Left ventricle myocardium inferior (tissue), 1 donor: Measurements from ENCODE around the gene UMODL1. TPM values are rescaled to one million over a fixed set of nuclear protein-coding genes. Genes with fewer than 3 reads are reported as not detected.

ENCODE experiments used
- DNase-seq: peaks from one replicate; pipeline ENCODE4 v3.0.0-alpha.2; 2020
- H3K27ac ChIP-seq: fragments of 200-600 bp; replicated peaks from 2 replicates; pipeline ENCODE4 v1.8.0; 2021
- H3K27me3 ChIP-seq: fragments of 200-600 bp; 2 replicates; pipeline ENCODE4 v1.8.0; 2021; ENCODE audit warnings: low read depth
- H3K36me3 ChIP-seq: fragments of 200-600 bp; 2 replicates; pipeline ENCODE4 v1.8.0; 2021
- H3K4me1 ChIP-seq: fragments of 200-600 bp; 2 replicates; pipeline ENCODE4 v1.8.0; 2021
- H3K4me3 ChIP-seq: fragments of 200-600 bp; 2 replicates; pipeline ENCODE4 v1.8.0; 2021; ENCODE audit warnings: mild to moderate bottlenecking, moderate library complexity
- H3K9me3 ChIP-seq: fragments of 200-600 bp; replicated peaks from 2 replicates; pipeline ENCODE4 v1.8.0; 2021
- intact Hi-C: fragments of 100-400 bp; cut with micrococcal nuclease; formaldehyde crosslinking; loops from one replicate; pipeline ENCODE4 v1.11.0; 2022
- total RNA-seq: library from RNA; stranded (reverse); fragmentation: NEBNext Ultra II Directional; extraction: Animal tissue kit (Norgen Biotek cat#: 25700); gene quantifications from one replicate; pipeline ENCODE4 v1.2.1, GENCODE V29; 2021
- TF ChIP-seq, protein P1 (sequence below): fragments of 200-600 bp; IDR thresholded peaks from 2 replicates; pipeline ENCODE4 v1.8.0; 2021; ENCODE audit warnings: antibody characterized with exemption, mild to moderate bottlenecking, borderline replicate concordance
- donor health status: DM: no; HTN: yes; CAD: no; lungs with severe emphysema.

Gene UMODL1
- total RNA-seq, 1 donor from 2014 or later, result 0.08 TPM

DNA sequence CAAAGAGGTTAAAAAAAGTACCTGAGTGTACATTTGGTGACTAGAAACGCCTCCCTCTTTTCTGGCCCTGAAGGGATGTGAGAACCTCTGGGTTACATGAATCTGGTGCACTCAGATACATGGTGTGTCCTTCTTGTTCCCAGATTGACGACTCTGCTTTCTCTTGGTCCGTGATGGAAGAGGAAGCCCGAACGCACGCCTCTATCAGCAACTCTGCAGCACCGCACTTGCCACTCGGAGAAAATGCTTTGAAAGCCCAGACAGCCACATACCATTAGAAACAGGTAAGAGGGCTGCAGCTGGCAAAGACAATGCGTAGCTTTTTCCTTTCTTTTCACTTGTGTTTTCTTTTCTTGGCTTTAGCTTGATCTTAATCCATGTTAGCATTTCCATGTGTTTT, 39.9 kb upstream of the UMODL1 start:
- Histone ChIP-seq H3K27me3 (peaks cover 4% of the 10 kb centered on the region), H3K4me3 (no peak overlapping the region), H3K36me3 (no peaks in the 10 kb centered on the region), H3K27ac (no peak overlapping the region), H3K4me1 (peaks cover 11% of the 10 kb centered on the region), H3K9me3 (no peaks in the 10 kb centered on the region)
- intact Hi-C loops, result no loop called here
- TF ChIP-seq, protein P1, sequence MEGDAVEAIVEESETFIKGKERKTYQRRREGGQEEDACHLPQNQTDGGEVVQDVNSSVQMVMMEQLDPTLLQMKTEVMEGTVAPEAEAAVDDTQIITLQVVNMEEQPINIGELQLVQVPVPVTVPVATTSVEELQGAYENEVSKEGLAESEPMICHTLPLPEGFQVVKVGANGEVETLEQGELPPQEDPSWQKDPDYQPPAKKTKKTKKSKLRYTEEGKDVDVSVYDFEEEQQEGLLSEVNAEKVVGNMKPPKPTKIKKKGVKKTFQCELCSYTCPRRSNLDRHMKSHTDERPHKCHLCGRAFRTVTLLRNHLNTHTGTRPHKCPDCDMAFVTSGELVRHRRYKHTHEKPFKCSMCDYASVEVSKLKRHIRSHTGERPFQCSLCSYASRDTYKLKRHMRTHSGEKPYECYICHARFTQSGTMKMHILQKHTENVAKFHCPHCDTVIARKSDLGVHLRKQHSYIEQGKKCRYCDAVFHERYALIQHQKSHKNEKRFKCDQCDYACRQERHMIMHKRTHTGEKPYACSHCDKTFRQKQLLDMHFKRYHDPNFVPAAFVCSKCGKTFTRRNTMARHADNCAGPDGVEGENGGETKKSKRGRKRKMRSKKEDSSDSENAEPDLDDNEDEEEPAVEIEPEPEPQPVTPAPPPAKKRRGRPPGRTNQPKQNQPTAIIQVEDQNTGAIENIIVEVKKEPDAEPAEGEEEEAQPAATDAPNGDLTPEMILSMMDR, result no peak
- DNase-seq, result no peak

DNA sequence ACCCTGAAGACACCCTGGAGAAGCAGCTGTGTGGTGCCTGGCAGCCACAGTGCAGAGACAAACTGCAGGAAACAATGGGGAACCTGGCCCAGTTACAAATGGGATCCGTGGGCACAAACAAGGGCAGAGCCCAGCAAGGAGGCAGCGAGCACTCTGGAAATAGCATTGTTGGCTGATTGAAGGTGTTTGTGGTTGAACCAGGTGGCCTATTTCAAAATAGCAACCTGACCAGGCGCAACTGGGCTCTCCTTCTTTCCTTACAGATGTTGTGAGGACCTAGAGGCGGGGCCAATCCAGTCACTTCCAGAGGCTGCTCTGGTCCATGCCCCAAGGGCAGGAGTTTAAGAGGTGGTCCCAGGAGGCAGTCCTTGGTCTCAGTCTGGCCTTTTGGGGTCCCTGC, 39.3 kb upstream of the UMODL1 start:
- Histone ChIP-seq H3K9me3 (no peaks in the 10 kb centered on the region), H3K4me3 (no peak overlapping the region), H3K27me3 (peaks cover 4% of the 10 kb centered on the region), H3K4me1 (peaks cover 11% of the 10 kb centered on the region), H3K36me3 (no peaks in the 10 kb centered on the region), H3K27ac (no peak overlapping the region)
- DNase-seq, result no peak
- TF ChIP-seq, protein P1, result no peak
- intact Hi-C loops, result no loop called here

DNA sequence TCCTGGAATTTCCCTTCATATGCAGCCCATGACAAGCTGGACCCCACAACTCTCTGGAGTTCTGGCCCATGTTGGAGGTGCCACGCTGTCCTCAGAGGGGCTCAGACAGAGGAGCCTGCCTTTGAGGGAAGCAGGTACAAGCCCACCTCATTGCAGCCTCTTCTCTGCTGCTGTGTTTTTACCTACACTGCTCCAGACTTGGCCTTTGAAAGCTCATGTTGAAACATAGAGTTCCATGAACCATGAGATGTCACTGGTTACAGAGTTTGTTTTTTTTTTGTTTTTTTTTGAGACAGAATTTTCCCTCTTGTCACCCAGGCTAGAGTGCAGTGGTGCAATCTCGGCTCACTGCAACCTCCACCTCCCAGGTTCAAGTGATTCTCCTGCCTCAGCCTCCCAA, 38.9 kb upstream of the UMODL1 start:
- Histone ChIP-seq H3K4me1 (peaks cover 11% of the 10 kb centered on the region), H3K9me3 (no peaks in the 10 kb centered on the region), H3K4me3 (no peak overlapping the region), H3K36me3 (no peaks in the 10 kb centered on the region), H3K27me3 (peaks cover 4% of the 10 kb centered on the region), H3K27ac (no peak overlapping the region)
- intact Hi-C loops, result no loop called here
- no peak for DNase-seq
- TF ChIP-seq, protein P1, result no peak

DNA sequence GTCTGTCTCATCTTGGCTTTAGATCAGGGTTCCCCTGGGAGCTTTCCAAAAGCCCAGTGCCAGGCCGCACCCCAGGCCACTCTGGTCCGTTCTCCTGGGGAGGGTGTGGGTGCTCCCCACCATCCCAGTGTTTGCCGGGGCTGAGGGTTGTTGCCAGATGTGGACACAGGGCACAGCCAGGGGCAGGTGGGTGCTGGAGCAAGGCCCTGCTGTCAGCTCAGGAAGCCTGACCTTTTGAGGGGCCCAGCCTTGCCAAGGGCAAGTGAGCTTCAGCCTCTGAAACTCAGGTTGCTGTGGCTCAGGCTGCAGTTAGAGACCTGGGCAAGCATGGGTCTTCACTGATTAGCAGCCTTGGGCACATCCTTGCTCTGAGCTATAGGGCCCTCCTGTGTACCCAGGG, 38.1 kb upstream of the UMODL1 start:
- Histone ChIP-seq H3K36me3 (no peaks in the 10 kb centered on the region), H3K9me3 (no peaks in the 10 kb centered on the region), H3K27ac (no peak overlapping the region), H3K4me1 (peaks cover 9% of the 10 kb centered on the region), H3K27me3 (peaks cover 4% of the 10 kb centered on the region), H3K4me3 (no peak overlapping the region)
- intact Hi-C loops, result no loop called here
- TF ChIP-seq, protein P1, result no peak
- no peak for DNase-seq

DNA sequence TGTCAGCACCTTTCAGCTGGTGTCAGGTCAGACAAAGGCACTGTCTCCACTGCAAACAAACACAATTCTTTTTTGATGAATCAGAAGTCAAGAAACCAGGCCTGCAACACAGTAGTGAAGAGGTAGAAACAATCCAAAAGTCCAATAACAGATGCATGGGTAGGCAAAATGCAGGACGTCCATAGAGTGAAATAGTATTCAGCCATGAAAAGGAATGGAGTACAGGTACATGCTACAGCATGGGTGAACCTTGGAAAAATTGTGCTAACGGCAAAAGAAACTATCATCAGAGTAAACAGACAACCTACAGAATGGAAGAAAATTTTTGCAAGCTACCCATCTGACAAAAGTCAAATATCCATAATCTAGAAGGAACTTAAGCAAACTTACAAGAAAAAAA, 34.8 kb upstream of the UMODL1 start:
- DNase-seq, result no peak
- intact Hi-C loops, result no loop called here
- Histone ChIP-seq H3K9me3 (no peaks in the 10 kb centered on the region), H3K4me3 (no peak overlapping the region), H3K36me3 (no peaks in the 10 kb centered on the region), H3K27ac (no peak overlapping the region), H3K27me3 (peaks cover 11% of the 10 kb centered on the region), H3K4me1 (no peaks in the 10 kb centered on the region)
- TF ChIP-seq, protein P1, result no peak

DNA sequence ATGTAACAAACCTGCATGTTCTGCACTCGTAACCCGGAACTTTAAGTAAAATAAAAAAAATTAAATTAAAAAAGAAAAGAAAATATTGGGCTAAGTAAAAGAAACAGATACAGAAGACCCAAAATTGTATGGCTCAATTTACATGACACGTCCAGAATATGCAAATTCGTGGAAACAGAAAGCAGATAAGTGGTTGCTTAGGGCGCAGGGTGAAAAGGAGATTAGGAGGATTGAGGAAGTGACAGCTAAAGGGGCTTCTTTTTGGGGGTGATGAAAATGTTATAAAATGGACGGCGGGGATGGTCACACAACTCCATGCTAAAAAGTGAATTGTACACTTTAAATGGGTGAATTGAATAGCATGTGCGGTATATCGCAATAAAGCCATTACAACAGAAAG, 33.6 kb upstream of the UMODL1 start:
- no peak overlapping the region for H3K27ac ChIP-seq
- no peak for DNase-seq
- intact Hi-C loops, result no loop called here
- H3K4me3 ChIP-seq, result no peak overlapping the region
- H3K9me3 ChIP-seq, result no peaks in the 10 kb centered on the region
- peaks cover 11% of the 10 kb centered on the region for H3K27me3 ChIP-seq
- no peaks in the 10 kb centered on the region for H3K36me3 ChIP-seq
- H3K4me1 ChIP-seq, result no peaks in the 10 kb centered on the region
- TF ChIP-seq, protein P1, result no peak
